ENCODE measurements around the gene RENBP.

The RENBP gene

DNA sequence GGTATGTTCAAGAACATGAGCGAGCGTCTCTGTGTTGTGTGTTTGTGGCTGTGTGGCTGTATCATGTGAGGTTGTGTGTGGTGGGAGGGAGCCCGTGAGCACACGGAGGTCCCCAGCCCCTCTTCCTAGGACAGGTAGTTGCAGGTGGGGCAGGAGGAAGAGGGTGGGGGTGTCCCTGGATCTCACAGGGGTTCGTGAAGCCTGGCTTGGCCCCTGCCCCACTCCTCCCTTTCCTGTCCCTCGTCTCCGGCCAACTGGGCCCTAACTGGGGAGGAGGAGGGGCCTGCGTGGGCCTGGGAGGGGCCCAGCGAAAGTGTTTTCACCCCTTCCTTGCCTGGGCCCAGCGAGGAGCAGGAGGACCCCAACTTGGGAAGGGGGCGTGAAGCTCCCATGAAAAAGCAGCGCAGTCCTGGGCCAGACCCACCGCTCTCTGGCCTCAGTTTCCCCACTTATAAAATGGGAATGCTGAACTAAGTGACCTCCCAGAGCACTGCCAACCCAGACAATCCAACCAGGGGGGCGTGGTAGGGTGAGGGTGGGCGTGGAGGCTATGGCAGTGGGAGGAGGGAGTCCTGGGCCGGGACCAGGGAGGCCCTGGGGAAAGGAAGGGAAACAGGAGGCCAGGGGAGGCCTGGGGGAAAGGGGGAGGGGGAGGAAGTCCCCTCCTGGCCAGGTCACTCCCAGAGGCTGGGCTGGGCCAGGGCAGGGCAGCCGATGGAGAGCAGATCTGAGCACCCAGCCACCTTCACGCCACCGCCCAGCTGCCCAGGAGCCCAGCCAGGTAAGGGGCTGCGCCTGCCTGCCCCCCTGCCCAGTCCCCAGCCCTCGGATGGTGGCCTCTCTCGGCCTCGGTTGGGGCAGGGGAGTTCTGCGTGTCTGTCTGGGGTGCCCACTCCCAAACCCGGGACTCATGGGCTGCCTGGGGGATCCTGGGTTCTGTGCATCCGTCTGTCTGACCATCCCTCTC lies 40.2 kb downstream of the RENBP start, which contains the start of gene AVPR2:
Gene AVPR2, plus strand, starts transcription at position 683 of the 967 bp plus-strand sequence. CDS start 473 bp downstream, outside the sequence.
- no peak within 1 kb of the TSS for H2AFZ ChIP-seq
- H3K36me3 ChIP-seq (ENCODE audit: control insufficient read depth, insufficient read depth, low read length): no peaks in the 10 kb centered on the region
- H3K4me3 ChIP-seq (ENCODE audit: low read depth, low read length): no peak within 1 kb of the TSS
- no peak within 1 kb of the TSS for H3K9ac ChIP-seq
- H3K9me3 ChIP-seq (ENCODE audit: control insufficient read depth, low read length): no peaks in the 10 kb centered on the region
- no peaks in the 10 kb centered on the region for H3K27me3 ChIP-seq (ENCODE audit: control insufficient read depth, insufficient read depth, low read length)
- no peaks in the 10 kb centered on the region for H3K79me2 ChIP-seq
- TF ChIP-seq, protein P1, sequence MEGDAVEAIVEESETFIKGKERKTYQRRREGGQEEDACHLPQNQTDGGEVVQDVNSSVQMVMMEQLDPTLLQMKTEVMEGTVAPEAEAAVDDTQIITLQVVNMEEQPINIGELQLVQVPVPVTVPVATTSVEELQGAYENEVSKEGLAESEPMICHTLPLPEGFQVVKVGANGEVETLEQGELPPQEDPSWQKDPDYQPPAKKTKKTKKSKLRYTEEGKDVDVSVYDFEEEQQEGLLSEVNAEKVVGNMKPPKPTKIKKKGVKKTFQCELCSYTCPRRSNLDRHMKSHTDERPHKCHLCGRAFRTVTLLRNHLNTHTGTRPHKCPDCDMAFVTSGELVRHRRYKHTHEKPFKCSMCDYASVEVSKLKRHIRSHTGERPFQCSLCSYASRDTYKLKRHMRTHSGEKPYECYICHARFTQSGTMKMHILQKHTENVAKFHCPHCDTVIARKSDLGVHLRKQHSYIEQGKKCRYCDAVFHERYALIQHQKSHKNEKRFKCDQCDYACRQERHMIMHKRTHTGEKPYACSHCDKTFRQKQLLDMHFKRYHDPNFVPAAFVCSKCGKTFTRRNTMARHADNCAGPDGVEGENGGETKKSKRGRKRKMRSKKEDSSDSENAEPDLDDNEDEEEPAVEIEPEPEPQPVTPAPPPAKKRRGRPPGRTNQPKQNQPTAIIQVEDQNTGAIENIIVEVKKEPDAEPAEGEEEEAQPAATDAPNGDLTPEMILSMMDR (IDR thresholded peaks at IDR 0.05): no peak
- no peaks in the 10 kb centered on the region for H3K4me1 ChIP-seq
- H3K27ac ChIP-seq: no peak within 1 kb of the TSS
- H3K4me2 ChIP-seq (ENCODE audit: low read length): no peak within 1 kb of the TSS

DNA sequence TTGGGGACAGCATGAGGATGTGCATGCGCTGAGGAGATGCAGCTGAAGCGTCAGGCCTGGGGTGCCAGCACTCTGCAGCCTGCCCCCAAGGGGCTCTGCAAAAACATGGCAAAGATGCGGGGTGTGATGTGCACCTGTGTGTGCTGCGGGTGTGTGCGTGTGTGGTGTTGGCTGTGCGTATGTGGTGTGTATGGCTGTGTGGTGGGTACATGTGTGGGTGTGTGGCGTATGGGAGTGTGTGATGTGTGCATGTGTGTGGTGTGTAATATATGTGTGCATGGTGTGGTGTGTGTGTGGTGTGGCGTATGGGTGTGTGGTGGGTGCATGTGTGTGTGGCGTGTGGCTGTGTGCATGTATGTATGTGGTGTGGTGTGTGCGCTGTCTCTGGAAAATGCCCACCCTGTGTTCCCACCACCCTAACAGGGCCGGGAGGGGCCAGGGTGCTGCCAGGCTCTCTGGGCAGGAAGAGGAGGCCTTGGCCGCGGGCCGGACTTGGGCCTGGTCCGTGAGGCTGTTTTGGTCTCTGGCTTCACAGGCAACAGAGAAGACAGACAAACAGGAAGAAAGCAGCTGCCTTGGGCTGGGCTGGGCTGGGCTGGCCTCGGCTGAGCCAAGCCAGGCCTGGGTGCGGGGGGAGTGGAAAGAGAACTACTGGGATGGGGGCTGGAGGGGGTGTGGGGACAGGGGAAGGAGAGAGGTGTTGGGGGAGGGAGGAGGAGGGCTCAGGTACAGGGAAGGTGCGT lies 41.0 kb downstream of the RENBP start:
- no peaks in the 10 kb centered on the region for H3K4me1 ChIP-seq
- no peak overlapping the region for H3K27ac ChIP-seq
- no peaks in the 10 kb centered on the region for H3K27me3 ChIP-seq (ENCODE audit: control insufficient read depth, insufficient read depth, low read length)
- H3K4me3 ChIP-seq (ENCODE audit: low read depth, low read length): no peak overlapping the region
- TF ChIP-seq, protein P1 (IDR thresholded peaks at IDR 0.05): no peak
- no peaks in the 10 kb centered on the region for H3K36me3 ChIP-seq (ENCODE audit: control insufficient read depth, insufficient read depth, low read length)
- no peak overlapping the region for H3K4me2 ChIP-seq (ENCODE audit: low read length)
- no peak overlapping the region for H3K9ac ChIP-seq
- H2AFZ ChIP-seq: no peak overlapping the region
- no peaks in the 10 kb centered on the region for H3K79me2 ChIP-seq
- no peaks in the 10 kb centered on the region for H3K9me3 ChIP-seq (ENCODE audit: control insufficient read depth, low read length)

DNA sequence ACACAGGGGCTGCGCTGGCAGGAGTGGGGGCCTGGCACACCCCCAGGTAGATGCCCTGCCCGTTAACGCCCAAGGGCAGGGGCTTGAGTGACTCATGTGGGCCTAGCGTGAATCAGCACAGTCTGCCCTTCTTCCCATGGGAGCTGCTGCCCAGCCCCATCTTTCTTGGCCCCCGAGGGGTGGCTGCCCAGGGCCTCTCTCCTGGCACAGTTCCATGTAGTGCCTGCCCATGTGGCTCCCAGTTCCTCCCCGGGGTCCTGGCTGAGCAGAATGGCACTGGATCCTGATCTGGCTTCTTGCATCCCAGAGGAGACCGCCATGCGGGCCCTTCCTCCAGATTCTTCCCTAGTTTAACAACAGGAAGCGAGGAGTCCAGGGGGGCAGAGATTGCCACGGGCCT lies 42.1 kb downstream of the RENBP start:
- Histone ChIP-seq H3K4me3 (ENCODE audit: low read depth, low read length) (no peak overlapping the region), H3K79me2 (no peaks in the 10 kb centered on the region)
- TF ChIP-seq, protein P1 (IDR thresholded peaks at IDR 0.05): no peak

DNA sequence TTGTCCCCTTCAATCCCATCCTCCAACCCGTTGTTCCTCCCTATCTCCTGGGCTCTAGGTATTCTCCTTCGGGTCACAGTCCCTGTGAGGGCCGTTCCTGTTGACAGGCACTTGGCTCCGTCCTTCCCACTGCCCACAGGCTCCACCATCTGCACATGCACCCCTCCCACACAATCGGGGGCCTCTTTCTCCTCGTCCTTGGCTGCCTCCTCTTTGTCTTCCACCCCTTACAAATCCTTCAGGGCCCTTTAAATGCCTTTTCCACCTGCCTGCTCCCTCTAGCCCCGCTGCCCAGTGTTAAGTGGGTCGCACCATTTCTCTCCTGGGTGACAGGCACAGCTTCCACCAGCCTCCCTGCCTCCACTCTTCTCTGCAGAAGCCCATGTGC lies 42.7 kb downstream of the RENBP start:
- H2AFZ ChIP-seq: no peak overlapping the region
- H3K79me2 ChIP-seq: no peaks in the 10 kb centered on the region
- H3K9me3 ChIP-seq (ENCODE audit: control insufficient read depth, low read length): no peaks in the 10 kb centered on the region
- TF ChIP-seq, protein P1 (IDR thresholded peaks at IDR 0.05): no peak
- no peak overlapping the region for H3K9ac ChIP-seq
- H3K36me3 ChIP-seq (ENCODE audit: control insufficient read depth, insufficient read depth, low read length): no peaks in the 10 kb centered on the region
- no peak overlapping the region for H3K4me2 ChIP-seq (ENCODE audit: low read length)
- no peaks in the 10 kb centered on the region for H3K27me3 ChIP-seq (ENCODE audit: control insufficient read depth, insufficient read depth, low read length)
- H3K4me1 ChIP-seq: no peaks in the 10 kb centered on the region
- H3K4me3 ChIP-seq (ENCODE audit: low read depth, low read length): no peak overlapping the region
- H3K27ac ChIP-seq: no peak overlapping the region

More for the DNA sequence above, 42.1 kb downstream of the RENBP start:
- H3K4me2 ChIP-seq (ENCODE audit: low read length): no peak overlapping the region
- H3K27me3 ChIP-seq (ENCODE audit: control insufficient read depth, insufficient read depth, low read length): no peaks in the 10 kb centered on the region
- no peak overlapping the region for H3K27ac ChIP-seq
- H3K9ac ChIP-seq: no peak overlapping the region
- H3K36me3 ChIP-seq (ENCODE audit: control insufficient read depth, insufficient read depth, low read length): no peaks in the 10 kb centered on the region
- no peaks in the 10 kb centered on the region for H3K4me1 ChIP-seq
- H2AFZ ChIP-seq: no peak overlapping the region
- no peaks in the 10 kb centered on the region for H3K9me3 ChIP-seq (ENCODE audit: control insufficient read depth, low read length)
